Measurements from ENCODE around the gene C4orf51. TPM values are rescaled to one million over a fixed set of nuclear protein-coding genes. Genes with fewer than 3 reads are reported as not detected.

The C4orf51 gene
- total and polyA plus RNA-seq, 2 of the 8 experiments (the other 6 are each of a cell fraction or from before 2014, with no cell fraction given): 0.54 TPM; not detected in 1

DNA sequence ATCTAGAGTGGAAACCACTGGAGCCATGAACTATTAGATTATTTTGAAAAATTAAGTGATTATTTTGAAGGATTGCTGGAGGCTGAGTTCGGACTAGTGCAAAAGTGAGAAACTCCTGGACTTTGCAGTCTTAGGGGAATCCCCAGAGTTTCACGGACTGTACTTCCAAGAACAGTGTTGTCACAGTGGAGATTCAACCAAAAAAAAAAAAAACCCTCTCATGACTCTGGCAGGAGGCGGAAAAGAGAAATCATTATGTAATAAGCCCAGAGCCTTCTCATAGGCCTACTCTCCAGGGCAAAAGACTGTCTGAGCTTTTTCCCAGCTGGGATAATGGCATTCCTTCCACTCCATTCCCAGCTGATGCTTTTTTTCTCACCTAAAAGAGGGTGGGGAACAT, 16.8 kb upstream of the C4orf51 start:
- WGBS, 2 experiments (ENCODE audit: extremely low coverage in 1 of 2, insufficient coverage in 1 of 2, insufficient read length in 1 of 2, insufficient replicate concordance in 2 of 2, low coverage in 1 of 2, low lambda C conversion rate in 2 of 2, missing lambda C conversion rate in 1 of 2): 97% methylated on average over 3 of the region's 3 CpGs; no CpG with 5 or more reads in 1 of the 2 experiments
- ChIA-PET CTCF (ENCODE audit: partially characterized antibody) (interaction anchor here (0.6 kb wide), 1 partner anchor 158 kb away, joined by 3 read pairs; no protein-coding TSS in a partner anchor), POLR2A (ENCODE audit: partially characterized antibody) (no interaction called here)
- no peak overlapping the region for H3K27ac ChIP-seq (ENCODE audit: low read depth, low read length)
- no peak overlapping the region for H3K9ac ChIP-seq (replicated peaks in 1 of 4; ENCODE audit: extremely low read depth in 1 of 4, low read depth in 3 of 4, low read length in 3 of 4)
- no peak overlapping the region for H4K5ac ChIP-seq (ENCODE audit: insufficient read length, low read depth, low read length)
- no peaks in the 10 kb centered on the region for H3K9me3 ChIP-seq (ENCODE audit: insufficient read depth in 2 of 2, low read depth in 1 of 2, low read length in 1 of 2)
- H2BK12ac ChIP-seq (ENCODE audit: low read depth, low read length): no peak overlapping the region
- no peak overlapping the region for H2AK5ac ChIP-seq (ENCODE audit: low read depth, low read length)
- H2BK15ac ChIP-seq (ENCODE audit: low read length): no peak overlapping the region
- H3K4ac ChIP-seq (replicated peaks; ENCODE audit: insufficient read length, low read depth, low read length): no peak overlapping the region
- H3K79me2 ChIP-seq (ENCODE audit: control insufficient read depth in 1 of 2, insufficient read depth in 2 of 2, low read length in 2 of 2): no peaks in the 10 kb centered on the region
- no peaks in the 10 kb centered on the region for H3K36me3 ChIP-seq (ENCODE audit: control insufficient read depth in 2 of 4, insufficient read depth in 4 of 4, low read length in 3 of 4)
- H3K4me2 ChIP-seq (ENCODE audit: insufficient read depth in 1 of 2, low read depth in 2 of 2, low read length in 2 of 2): no peak overlapping the region
- H3K23ac ChIP-seq (ENCODE audit: insufficient read length): no peak overlapping the region
- no peak overlapping the region for H2BK5ac ChIP-seq (ENCODE audit: low read depth, low read length)
- H2AFZ ChIP-seq (ENCODE audit: low read length): no peak overlapping the region
- no peak overlapping the region for H2BK20ac ChIP-seq (ENCODE audit: low read length)
- H3K56ac ChIP-seq (replicated peaks; ENCODE audit: insufficient read length, low read depth, low read length): no peak overlapping the region
- no peaks in the 10 kb centered on the region for H4K20me1 ChIP-seq (replicated peaks in 1 of 2; ENCODE audit: control insufficient read depth in 1 of 2, insufficient read depth in 2 of 2, low read length in 2 of 2)
- no peaks in the 10 kb centered on the region for H3K79me1 ChIP-seq (ENCODE audit: low read depth, low read length)
- H3K18ac ChIP-seq (ENCODE audit: extremely low read depth, low read length): no peak overlapping the region
- H4K91ac ChIP-seq (replicated peaks; ENCODE audit: insufficient read length, low read length): no peak overlapping the region
- FAIRE-seq (no peak), DNase-seq (ENCODE audit: low read depth in 1 of 2, low spot score in 2 of 2) (no peak)
- no peaks in the 10 kb centered on the region for H3K4me1 ChIP-seq (replicated peaks in 1 of 4; ENCODE audit: control insufficient read depth in 3 of 4, insufficient read depth in 4 of 4, low read length in 3 of 4)
- no peak overlapping the region for H3K14ac ChIP-seq (ENCODE audit: insufficient read length)
- no peak overlapping the region for H3K4me3 ChIP-seq (ENCODE audit: extremely low read depth in 1 of 4, insufficient read depth in 2 of 4, low read depth in 3 of 4, low read length in 4 of 4)
- no peak overlapping the region for H2BK120ac ChIP-seq (replicated peaks; ENCODE audit: low read depth, low read length)
- no peaks in the 10 kb centered on the region for H3K27me3 ChIP-seq (replicated peaks in 1 of 4; ENCODE audit: control insufficient read depth in 3 of 4, extremely low read depth in 1 of 4, insufficient read depth in 3 of 4, low read length in 3 of 4)
- H3K23me2 ChIP-seq (ENCODE audit: low read depth, low read length): no peaks in the 10 kb centered on the region
- H4K8ac ChIP-seq (ENCODE audit: extremely low read depth, insufficient read depth, low read length): no peak overlapping the region
- TF ChIP-seq POU5F1 (IDR thresholded peaks at IDR 0.05; ENCODE audit: low read depth, low read length) (no peak), TCF12 (IDR thresholded peaks at IDR 0.05; ENCODE audit: low read depth, low read length) (no peak), NRF1 (IDR thresholded peaks at IDR 0.05; ENCODE audit: low read depth, low read length) (no peak), RXRA (IDR thresholded peaks at IDR 0.05; ENCODE audit: insufficient read depth, low read depth, low read length) (no peak), EGR1 (IDR thresholded peaks at IDR 0.05; ENCODE audit: borderline replicate concordance, low read depth, low read length) (no peak), CHD2 (IDR thresholded peaks at IDR 0.05; ENCODE audit: low read length) (no peak), GTF2F1 (IDR thresholded peaks at IDR 0.05; ENCODE audit: borderline replicate concordance, low read depth, low read length) (no peak), FOSL1 (IDR thresholded peaks at IDR 0.05; ENCODE audit: insufficient read depth, low read depth, low read length) (no peak), CBX8 (IDR thresholded peaks at IDR 0.05; ENCODE audit: borderline replicate concordance, low read depth, low read length) (no peak), SUZ12 (IDR thresholded peaks at IDR 0.05; ENCODE audit: low read length) (no peak), JUND (IDR thresholded peaks at IDR 0.05; ENCODE audit: low read length) (no peak)
- TF ChIP-seq, protein P1, sequence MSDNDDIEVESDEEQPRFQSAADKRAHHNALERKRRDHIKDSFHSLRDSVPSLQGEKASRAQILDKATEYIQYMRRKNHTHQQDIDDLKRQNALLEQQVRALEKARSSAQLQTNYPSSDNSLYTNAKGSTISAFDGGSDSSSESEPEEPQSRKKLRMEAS (IDR thresholded peaks at IDR 0.05): no peak

Data from H1 (cell line).